HG03521 (cell line): ENCODE measurements around the gene MOB3A.
"Not testable (repeated sequence)": the region's sequence is repeated elsewhere in the genome, so short reads cannot be mapped to it uniquely, and the experiment has no call there.

Experiments used
- ATAC-seq: cut with Tn5 transposase; IDR thresholded peaks from one replicate; pipeline ENCODE4 v1.9.1; 2021; ENCODE audit warnings: mild to moderate bottlenecking, moderate library complexity; ENCODE audit not compliant: unreplicated experiment

Gene MOB3A

GRCh38 chr19:2035590-2035991, 60.5 kb downstream of the MOB3A start:
- no peak for ATAC-seq

- no peak for ATAC-seq
Measured at GRCh38 chr19:2034729-2035589, 61.2 kb downstream of the MOB3A start.

- not testable (repeated sequence) for ATAC-seq
Measured at GRCh38 chr19:2034253-2034652, 61.9 kb downstream of the MOB3A start.

- no peak for ATAC-seq
Measured at GRCh38 chr19:2033825-2034159, 62.3 kb downstream of the MOB3A start.

GRCh38 chr19:2033115-2033824, 62.9 kb downstream of the MOB3A start:
- ATAC-seq = no peak

- no peak for ATAC-seq
Measured at GRCh38 chr19:2032296-2032941, 63.7 kb downstream of the MOB3A start.

- no peak for ATAC-seq
Measured at GRCh38 chr19:2027361-2027760, 68.8 kb downstream of the MOB3A start.

GRCh38 chr19:2026770-2027169, 69.4 kb downstream of the MOB3A start:
- no peak for ATAC-seq

- ATAC-seq = no peak
Measured at GRCh38 chr19:2022289-2022688, 73.8 kb downstream of the MOB3A start.

- ATAC-seq = no peak
Measured at GRCh38 chr19:2021453-2022140, 74.5 kb downstream of the MOB3A start.
